NT2/D1 (cell line): Measurements from ENCODE around the gene ALPG.
"Not testable (repeated sequence)": the region's sequence is repeated elsewhere in the genome, so short reads cannot be mapped to it uniquely, and the experiment has no call there.

ENCODE experiments used
- DNase-seq: peaks from one replicate; pipeline ENCODE4 v3.0.0-alpha.2; 2011; ENCODE audit warnings: low read depth, low spot score
- H3K27me3 ChIP-seq: 2 replicates; pipeline ENCODE4 v1.6.0; 2011; ENCODE audit warnings: mild to moderate bottlenecking; ENCODE audit not compliant: insufficient read length, insufficient read depth
- H3K36me3 ChIP-seq: 2 replicates; pipeline ENCODE4 v1.6.1; 2011; ENCODE audit warnings: mild to moderate bottlenecking, low read length, mixed read lengths; ENCODE audit not compliant: insufficient read depth, insufficient read length
- H3K4me1 ChIP-seq: 2 replicates; pipeline ENCODE4 v1.5.1; 2011; ENCODE audit not compliant: insufficient read depth, insufficient read length
- H3K4me3 ChIP-seq: 2 replicates; pipeline ENCODE4 v1.5.1; 2011; ENCODE audit warnings: low read depth; ENCODE audit not compliant: insufficient read length
- H3K9ac ChIP-seq: 2 replicates; pipeline ENCODE4 v1.6.0; 2011; ENCODE audit warnings: low read depth; ENCODE audit not compliant: insufficient read length
- H3K9me3 ChIP-seq: 2 replicates; pipeline ENCODE4 v1.5.1; 2011; ENCODE audit warnings: mild to moderate bottlenecking, low read length; ENCODE audit not compliant: insufficient read depth
- SUZ12 ChIP-seq: IDR thresholded peaks from 2 replicates; pipeline ENCODE4 v1.6.1; 2011; ENCODE audit not compliant: insufficient read length, insufficient read depth; ENCODE audit errors: extremely low read depth
- YY1 ChIP-seq: IDR thresholded peaks from 2 replicates; pipeline ENCODE4 v1.6.1; 2011; ENCODE audit not compliant: insufficient read length, insufficient read depth
- ZNF274 ChIP-seq: IDR thresholded peaks from 2 replicates; pipeline ENCODE4 v1.6.1; 2011; ENCODE audit warnings: mild to moderate bottlenecking, low read depth, low read length

ALPG gene

DNA sequence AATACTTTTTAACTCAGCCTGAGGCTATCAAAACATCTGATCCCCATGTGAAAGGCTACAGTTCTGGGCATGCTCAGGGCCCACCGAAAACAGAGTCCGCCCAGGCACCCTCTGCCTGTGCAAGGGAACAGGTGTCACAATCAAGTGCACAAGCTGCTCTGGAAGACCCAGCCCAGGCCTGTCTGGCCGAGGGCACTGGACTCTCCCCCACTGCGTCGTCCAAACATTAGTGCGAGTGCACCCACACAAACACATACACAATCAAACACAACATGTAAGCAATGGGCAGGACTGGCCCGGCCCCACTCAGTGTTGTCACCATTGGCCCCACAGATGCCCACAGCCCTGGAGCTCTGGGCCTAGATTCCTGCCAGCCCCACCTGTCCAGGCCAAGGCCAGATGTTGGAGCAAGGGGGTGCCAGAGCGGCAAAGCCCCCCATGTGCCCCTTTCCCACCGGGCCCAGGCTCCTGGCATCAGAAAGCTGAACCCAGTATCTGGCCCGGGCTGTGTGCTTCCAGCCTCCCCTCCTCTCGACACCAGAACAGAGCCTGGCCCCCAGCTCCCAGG, 617 bp upstream of the ALPG start:
- H3K9ac ChIP-seq = no peak overlapping the region
- no peak overlapping the region for H3K4me3 ChIP-seq
- H3K4me1 ChIP-seq = peaks cover 13% of the 10 kb centered on the region
- TF ChIP-seq YY1 (no peak), ZNF274 (no peak), SUZ12 (no peak)
- no peaks in the 10 kb centered on the region for H3K27me3 ChIP-seq
- DNase-seq = no peak
- H3K9me3 ChIP-seq = no peaks in the 10 kb centered on the region
- peaks cover 3% of the 10 kb centered on the region for H3K36me3 ChIP-seq

DNA sequence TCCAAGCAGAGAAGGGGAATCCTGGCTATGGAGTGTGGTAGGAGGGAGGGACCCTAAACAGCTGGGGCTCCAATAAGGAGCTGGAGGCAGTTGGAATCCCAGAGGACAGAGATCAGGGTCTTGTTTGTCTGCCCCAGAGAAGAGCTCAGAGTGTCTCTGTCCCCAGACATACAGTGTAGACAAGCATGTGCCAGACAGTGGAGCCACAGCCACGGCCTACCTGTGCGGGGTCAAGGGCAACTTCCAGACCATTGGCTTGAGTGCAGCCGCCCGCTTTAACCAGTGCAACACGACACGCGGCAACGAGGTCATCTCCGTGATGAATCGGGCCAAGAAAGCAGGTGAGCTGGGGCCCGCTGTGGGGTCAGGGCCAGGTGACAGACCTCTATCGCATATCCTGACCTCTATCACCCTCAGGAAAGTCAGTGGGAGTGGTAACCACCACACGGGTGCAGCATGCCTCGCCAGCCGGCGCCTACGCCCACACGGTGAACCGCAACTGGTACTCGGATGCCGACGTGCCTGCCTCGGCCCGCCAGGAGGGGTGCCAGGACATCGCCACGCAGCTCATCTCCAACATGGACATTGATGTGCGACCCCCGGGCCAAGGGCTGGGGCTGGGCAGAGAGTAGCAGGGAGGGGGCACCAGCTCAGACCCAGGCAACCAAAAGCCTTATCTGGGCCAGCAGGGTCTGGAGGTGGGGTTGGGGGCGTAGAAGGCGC, 945 bp downstream of the ALPG start:
- H3K9me3 ChIP-seq, DNase-seq, H3K9ac ChIP-seq, H3K4me3 ChIP-seq, H3K27me3 ChIP-seq, H3K36me3 ChIP-seq: not testable (repeated sequence)
- H3K4me1 ChIP-seq = peaks cover 13% of the 10 kb centered on the region

DNA sequence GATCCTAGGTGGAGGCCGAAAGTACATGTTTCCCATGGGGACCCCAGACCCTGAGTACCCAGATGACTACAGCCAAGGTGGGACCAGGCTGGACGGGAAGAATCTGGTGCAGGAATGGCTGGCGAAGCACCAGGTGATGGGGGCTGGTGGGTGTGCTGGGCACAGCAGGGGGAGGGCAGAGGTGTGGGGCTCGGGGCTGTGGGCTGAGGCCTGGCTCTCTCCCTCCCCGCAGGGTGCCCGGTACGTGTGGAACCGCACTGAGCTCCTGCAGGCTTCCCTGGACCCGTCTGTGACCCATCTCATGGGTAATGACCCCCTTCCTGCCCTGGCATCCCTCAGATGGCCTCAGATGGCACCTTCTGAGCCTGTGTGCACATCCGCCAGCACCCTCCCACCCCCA, 1.6 kb downstream of the ALPG start:
- H3K27me3 ChIP-seq, DNase-seq, H3K9ac ChIP-seq, H3K9me3 ChIP-seq, H3K36me3 ChIP-seq, H3K4me3 ChIP-seq: not testable (repeated sequence)
- peaks cover 13% of the 10 kb centered on the region for H3K4me1 ChIP-seq

DNA sequence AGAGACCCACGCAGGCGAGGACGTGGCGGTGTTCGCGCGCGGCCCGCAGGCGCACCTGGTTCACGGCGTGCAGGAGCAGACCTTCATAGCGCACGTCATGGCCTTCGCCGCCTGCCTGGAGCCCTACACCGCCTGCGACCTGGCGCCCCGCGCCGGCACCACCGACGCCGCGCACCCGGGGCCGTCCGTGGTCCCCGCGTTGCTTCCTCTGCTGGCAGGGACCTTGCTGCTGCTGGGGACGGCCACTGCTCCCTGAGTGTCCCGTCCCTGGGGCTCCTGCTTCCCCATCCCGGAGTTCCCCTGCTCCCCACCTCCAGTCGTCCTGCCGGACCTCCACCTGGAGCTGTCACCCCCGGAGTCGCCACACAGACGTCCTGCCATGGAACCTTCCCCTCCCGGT, 3.0 kb downstream of the ALPG start:
- not testable (repeated sequence) for H3K9ac ChIP-seq, H3K27me3 ChIP-seq, H3K36me3 ChIP-seq, H3K4me3 ChIP-seq, DNase-seq, H3K9me3 ChIP-seq
- peaks cover 13% of the 10 kb centered on the region for H3K4me1 ChIP-seq

DNA sequence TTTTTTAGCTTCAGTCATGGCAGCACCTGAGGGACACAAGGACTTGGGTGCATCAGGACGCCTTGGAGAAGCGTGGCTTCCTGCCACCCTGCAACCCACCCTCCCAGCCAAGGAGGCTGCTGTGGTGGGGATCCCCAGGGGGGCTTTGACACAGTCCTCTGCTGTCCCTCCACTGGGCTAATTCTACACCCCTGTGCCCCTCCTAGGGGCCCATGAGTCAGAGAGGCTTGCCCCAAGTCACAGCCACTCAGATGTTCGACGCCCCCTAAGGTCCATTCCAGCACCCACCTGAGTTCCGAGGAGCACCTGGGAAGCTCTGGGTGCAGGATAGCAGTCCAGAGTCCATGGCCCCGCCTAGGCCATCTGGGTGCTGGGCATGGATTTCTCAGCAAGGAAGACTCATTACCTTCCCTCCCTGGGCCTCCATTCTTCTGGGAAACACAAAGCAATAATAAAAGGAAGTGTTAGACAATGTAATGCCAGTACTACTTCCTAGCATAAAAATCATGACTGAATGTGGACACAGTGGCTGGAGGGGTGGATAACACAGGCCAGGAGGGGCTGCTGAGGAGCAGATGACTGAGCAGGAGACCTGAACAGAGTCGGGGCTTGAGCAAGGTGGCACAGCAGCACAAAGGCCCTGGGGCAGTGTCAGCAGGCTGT, 3.7 kb downstream of the ALPG start:
- H3K27me3 ChIP-seq = no peaks in the 10 kb centered on the region
- peak overlapping the region; percentile 6 for H3K9ac ChIP-seq
- DNase-seq = no peak
- TF ChIP-seq SUZ12 (no peak), ZNF274 (no peak), YY1 (no peak)
- H3K4me1 ChIP-seq = peaks cover 14% of the 10 kb centered on the region
- no peaks in the 10 kb centered on the region for H3K9me3 ChIP-seq
- H3K36me3 ChIP-seq = peaks cover 2% of the 10 kb centered on the region
- H3K4me3 ChIP-seq = no peak overlapping the region

DNA sequence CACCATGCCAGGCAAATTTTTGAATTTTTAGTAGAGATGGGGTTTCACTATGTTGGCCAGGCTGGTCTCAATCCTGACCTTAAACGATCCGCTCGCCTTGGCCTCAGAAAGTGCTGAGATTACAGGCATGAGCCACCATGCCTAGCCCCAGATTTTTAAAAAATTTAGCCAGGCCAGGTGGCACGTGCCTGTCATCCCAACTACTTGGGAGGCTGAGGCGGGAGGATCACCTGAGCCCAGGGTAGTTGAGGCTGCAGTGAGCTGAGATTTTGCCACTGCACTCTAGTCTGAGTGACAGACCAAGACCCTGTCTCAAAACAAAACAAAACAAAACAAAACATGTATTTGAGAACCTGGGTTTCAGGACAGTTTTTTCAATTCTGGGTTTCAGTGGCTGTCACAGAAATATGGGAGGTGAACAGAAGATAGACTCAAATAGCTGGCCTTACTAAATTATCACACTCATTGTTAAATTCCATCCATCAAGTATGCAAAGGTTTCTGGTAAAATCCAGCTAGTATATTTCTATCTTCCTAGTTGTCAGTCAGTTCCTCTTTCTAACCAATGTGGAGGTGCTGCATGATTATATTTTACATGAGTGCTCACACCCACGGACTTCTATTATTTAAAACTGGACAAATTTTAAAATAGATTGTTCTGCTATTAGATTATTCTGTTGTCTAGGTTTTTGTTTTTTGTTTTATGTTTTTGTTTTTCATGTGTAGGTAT, 5.4 kb downstream of the ALPG start:
- peaks cover 14% of the 10 kb centered on the region for H3K4me1 ChIP-seq
- TF ChIP-seq SUZ12 = no peak
- no peak for TF ChIP-seq ZNF274
- TF ChIP-seq YY1 = no peak
- H3K9ac ChIP-seq = no peak overlapping the region
- no peaks in the 10 kb centered on the region for H3K27me3 ChIP-seq
- no peak overlapping the region for H3K4me3 ChIP-seq
- DNase-seq = no peak
- H3K36me3 ChIP-seq = peaks cover 9% of the 10 kb centered on the region
- H3K9me3 ChIP-seq = no peaks in the 10 kb centered on the region

DNA sequence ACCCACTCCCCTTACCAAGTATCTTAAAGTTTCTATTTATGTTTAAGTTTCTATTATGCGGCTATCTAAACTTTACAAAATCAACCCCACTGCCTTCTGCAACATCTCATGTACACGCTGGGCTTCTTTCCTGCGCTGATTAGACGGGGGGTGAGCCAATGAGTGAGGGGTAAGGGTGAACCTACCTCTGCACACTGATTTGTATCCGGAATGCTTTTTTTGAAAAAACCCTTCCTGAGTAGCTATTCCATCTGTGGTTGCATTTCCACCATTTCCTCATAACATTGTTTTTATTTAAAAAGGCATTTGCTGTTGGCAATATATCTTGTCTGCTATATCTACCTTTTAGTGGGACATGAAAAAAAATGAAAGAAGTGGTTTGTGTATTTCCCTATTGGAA, 6.3 kb downstream of the ALPG start:
- Histone ChIP-seq H3K9me3 (no peaks in the 10 kb centered on the region), H3K36me3 (peaks cover 9% of the 10 kb centered on the region), H3K9ac (no peak overlapping the region), H3K4me3 (no peak overlapping the region), H3K4me1 (peaks cover 11% of the 10 kb centered on the region), H3K27me3 (no peaks in the 10 kb centered on the region)
- no peak for TF ChIP-seq ZNF274
- no peak for TF ChIP-seq SUZ12
- no peak for TF ChIP-seq YY1
- DNase-seq = no peak
